EH (cell line): ENCODE data around the gene PTPN14.

Experiments used
- DNase-seq: peaks from one replicate; pipeline ENCODE4 v3.0.0-alpha.2; 2015; ENCODE audit warnings: low read depth

Gene PTPN14

DNA sequence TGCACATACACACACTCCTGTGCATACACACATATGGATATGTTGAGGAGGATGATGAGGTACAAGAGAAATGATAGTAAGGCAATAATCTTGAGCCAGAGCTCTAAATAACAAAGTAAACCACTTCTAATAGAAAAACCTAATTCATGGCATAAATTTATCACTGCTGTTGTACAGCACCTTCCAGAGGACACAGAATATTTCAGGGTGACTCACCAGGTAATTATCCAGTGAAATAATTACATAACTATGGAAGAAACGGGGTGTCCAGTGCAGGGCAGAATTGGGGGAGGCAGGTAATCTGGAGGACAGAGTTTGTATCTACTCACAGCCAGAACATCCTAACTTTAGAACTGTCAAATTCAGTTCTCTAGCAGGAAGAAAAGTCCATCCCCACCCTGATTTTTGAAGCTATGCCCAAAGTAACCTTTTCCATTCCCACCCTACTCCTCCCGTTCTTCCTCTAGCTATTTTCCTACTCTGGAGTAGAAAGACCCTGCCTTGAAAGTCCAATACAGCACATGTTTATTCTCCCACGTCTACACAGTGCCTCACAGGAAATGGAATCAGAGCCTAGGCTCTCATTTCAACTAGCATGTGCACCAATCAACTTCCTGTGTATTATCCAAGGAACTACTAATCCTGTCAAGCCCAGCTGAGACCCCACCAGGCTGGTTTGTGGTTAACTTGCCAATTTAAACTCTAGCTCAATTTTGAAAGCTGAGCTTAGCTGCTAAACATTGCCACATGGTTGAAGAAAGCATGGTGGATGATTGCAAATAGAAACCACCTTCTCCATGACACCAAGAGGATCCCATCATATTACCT lies 96.6 kb downstream of the PTPN14 start:
- peak; percentile 84 for DNase-seq

DNA sequence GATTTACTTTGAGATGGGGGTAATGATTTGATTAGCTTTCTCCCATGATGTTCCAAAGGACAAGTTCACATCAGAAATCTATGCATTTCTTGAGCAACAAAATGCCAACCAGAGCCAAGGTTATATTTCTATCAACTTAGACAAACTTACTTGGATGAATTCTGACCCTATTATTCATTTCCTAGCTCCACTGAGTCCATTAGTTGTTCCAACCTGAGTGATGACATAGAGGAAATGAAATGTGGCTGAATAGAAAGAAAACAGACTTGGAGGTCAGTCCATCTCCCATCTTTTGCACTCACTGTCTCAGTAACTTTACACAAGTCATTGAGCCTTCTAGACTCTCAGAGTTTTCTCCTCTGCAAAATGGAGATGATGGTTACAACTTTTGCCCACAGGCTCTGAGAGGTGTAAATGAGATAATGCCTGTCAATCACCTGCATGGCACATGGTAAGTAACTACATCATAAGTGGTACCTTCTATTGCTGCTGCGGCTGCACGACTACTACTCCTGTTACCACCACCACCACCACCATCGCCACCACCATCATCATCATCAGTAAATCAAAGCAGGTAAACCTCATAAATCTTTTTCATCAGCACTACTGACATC lies 98.2 kb downstream of the PTPN14 start:
- DNase-seq, result peak; percentile 83

- DNase-seq, result no peak
These were observed 99.1 kb downstream of the PTPN14 start for GRCh38 chr1:214452152-214452784.

- no peak for DNase-seq
These were observed 99.8 kb downstream of the PTPN14 start for GRCh38 chr1:214451596-214451995.

DNA sequence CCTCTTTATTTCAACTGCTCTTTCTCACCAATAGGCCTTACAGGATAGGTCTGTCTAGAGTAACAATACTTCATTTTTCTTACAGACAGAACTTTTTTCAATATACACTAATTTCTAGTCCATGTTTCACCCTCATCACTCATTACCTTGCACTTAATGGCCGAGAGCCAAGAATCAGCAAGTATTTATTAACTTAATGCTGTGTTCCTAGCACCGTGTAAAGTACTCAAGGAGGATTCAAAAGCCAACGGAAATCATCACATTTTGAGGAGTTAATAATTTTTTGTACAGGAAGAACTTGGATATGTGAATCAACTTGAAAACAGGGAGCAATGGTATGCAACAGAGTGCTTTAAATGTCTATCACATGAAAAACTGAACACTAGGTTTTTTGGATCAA lies 102.0 kb downstream of the PTPN14 start:
- DNase-seq, result no peak

GRCh38 chr1:214448536-214448935 lies 102.9 kb downstream of the PTPN14 start:
- DNase-seq, result no peak

GRCh38 chr1:214447557-214447871 lies 103.9 kb downstream of the PTPN14 start:
- peak; percentile 81 for DNase-seq

GRCh38 chr1:214446772-214447556 lies 104.4 kb downstream of the PTPN14 start:
- DNase-seq, result peak; percentile 96

DNA sequence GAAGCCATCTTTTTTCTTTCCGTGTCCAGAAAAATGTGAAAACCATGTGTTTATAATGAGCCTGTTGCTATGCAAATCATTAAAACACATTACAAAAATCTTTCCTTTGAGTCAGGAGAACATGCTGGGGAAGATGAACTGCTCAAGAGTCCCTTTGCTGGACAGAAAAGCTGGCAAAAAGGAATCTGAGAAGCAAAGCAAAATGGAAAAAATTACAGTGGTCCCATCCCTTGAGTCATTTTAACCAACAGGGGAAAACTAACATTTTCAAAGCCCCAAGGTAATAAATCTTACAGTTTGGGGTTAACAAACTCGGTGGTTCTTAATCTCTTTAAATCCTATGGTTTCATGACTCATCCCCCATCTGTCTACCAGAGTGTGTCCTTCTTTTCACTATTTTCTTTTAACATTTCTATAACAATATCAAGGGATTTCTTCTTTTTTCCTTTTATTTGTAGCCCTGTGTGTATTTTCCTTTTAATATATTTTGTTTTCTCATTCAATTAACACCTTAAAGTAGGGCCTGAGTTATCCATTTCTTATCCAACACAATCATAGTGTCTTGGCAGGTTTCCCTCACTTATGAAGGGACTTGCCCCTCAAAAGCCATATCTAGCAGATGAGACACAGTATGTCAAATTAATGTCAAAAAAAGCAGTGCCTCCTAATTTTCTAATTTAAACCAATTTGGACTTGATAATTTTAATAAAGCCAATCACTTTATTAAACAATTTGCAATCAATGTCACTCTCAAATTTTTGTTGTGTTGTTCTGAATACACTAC lies 105.4 kb downstream of the PTPN14 start:
- DNase-seq, result peak; percentile 97

- peak; percentile 69 for DNase-seq
These were observed 106.2 kb downstream of the PTPN14 start for GRCh38 chr1:214445199-214445598.

DNA sequence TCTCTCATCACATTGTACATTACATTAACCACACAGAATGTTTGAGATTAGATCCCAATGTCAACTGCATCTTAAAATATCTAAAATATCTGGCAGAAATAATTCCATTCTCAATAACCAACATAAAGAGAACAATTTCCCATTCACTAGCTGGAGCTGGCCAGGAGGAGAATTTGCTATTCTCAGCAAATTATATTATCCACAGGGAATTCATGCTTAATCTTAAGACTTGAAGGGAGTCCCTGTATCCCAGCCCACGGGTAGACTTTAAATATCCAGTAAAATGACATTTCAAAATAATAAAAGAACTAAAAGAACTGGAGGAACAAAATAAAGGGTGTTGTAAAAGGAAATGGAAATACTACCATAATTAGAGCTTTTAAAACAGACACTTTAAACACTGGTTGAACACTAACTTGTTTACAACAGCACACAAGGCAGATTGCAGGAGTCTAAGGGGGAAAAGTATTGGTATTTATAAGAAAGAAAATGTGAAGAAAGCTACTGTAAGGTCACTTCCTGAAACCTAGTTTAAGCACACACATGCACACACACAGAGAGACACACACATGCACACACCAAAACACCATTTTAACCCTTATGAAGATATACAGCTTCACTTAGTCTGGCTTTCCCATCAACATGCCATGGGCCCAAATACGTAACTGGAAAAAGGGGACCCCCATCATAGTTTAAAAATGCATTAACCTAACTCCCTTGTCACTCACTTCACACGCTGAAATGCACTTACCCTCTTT lies 107.0 kb downstream of the PTPN14 start:
- no peak for DNase-seq

DNA sequence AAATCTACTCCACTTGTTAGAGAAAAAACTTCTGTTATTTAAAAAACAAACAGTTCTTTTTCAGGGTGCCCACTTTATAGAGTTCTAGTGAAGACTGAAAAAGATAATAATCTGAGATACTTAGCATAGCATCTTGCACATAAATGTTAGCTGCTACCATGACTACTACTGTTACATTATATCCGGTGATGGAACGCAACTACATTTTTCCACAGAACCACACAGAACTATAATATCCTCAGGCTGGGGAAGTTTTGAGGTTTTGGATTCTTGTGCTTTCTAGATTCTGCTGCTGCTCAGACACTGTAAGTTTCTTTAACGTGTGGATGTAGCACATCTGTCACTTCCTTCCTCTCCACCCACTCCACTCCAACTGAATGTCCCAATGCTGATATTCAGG lies 110.3 kb downstream of the PTPN14 start:
- peak; percentile 97 for DNase-seq

- no peak for DNase-seq
These were observed 111.0 kb downstream of the PTPN14 start for GRCh38 chr1:214440219-214440965.

- DNase-seq, result no peak
These were observed 111.9 kb downstream of the PTPN14 start for GRCh38 chr1:214439352-214440119.

DNA sequence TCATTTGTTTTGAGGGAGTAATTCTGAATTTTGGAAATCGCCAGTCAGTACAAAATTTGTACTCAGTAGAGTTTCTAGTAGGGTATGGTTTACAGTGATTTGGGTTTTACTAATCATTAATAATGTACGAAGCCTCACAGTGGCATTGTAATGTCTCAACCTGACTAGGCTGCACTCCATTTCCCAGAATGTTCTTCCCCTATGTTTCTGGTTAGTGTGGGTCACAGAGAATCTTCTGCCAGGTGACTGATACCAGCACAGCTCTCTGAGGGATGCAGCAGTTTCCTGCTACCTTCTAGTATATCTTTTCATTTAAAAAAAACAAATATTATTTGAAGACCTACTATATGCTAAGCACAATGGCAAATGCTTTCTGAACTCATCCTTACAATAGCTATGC lies 112.9 kb downstream of the PTPN14 start:
- DNase-seq, result no peak

GRCh38 chr1:214438075-214438474 lies 113.3 kb downstream of the PTPN14 start:
- no peak for DNase-seq

- DNase-seq, result no peak
These were observed 115.5 kb downstream of the PTPN14 start for GRCh38 chr1:214435867-214436266.

DNA sequence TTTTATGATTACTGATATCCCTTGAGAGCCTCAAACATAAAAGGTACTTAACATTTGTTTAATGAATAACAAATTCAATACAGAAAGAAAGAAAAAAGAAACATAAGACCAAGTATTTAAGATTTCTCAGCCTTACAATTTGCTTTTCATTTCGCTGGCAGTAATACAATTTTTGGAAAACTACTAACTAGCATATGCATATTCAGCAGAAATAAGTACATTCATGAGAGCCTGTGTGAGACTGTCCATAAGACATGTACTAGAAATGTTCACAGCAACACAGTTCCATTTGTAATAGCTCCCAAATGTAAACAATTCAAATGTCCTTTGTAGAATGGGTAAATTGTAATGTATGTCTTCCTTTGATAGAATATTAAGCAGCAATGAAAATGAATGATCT lies 119.2 kb downstream of the PTPN14 start:
- no peak for DNase-seq

GRCh38 chr1:214429951-214430770 lies 121.2 kb downstream of the PTPN14 start:
- peak; percentile 80 for DNase-seq
